Subcutaneous abdominal adipose tissue (tissue), 5 donors: ENCODE measurements around the gene SH2B2.

Experiments used
- H3K27ac ChIP-seq: one replicate; pipeline ENCODE4 v1.7.0; 2013; ENCODE audit warnings: low read depth, mild to moderate bottlenecking, inconsistent platforms, low read length, moderate library complexity
- H3K27me3 ChIP-seq, 5 donors: one replicate each; pipeline ENCODE4 v1.7.0; 2013; ENCODE audit warnings: low read length in 5 of 5, inconsistent platforms in 1 of 5; ENCODE audit not compliant: control insufficient read depth in 5 of 5, insufficient read depth in 4 of 5
- H3K36me3 ChIP-seq, 5 donors: one replicate each; pipeline ENCODE4 v1.7.0; 2013; ENCODE audit warnings: low read length in 5 of 5; ENCODE audit not compliant: control insufficient read depth in 5 of 5, insufficient read depth in 5 of 5
- H3K4me1 ChIP-seq, 5 donors: one replicate each; pipeline ENCODE4 v1.7.0; 2013; ENCODE audit warnings: low read length in 5 of 5, mild to moderate bottlenecking in 3 of 5, moderate library complexity in 1 of 5; ENCODE audit not compliant: control insufficient read depth in 5 of 5, insufficient read depth in 5 of 5
- H3K4me3 ChIP-seq, 5 donors: one replicate each; pipeline ENCODE4 v1.7.0; 2013; ENCODE audit warnings: low read length in 5 of 5, low read depth in 1 of 5
- H3K9ac ChIP-seq, 5 donors: one replicate each; pipeline ENCODE4 v1.7.0; 2013; ENCODE audit warnings: low read length in 5 of 5, mild to moderate bottlenecking in 4 of 5, moderate library complexity in 3 of 5
- H3K9me3 ChIP-seq, 5 donors: one replicate each; pipeline ENCODE4 v1.7.0; 2013; ENCODE audit warnings: low read length in 5 of 5; ENCODE audit not compliant: control insufficient read depth in 5 of 5
- donor health status: healthy.
- donor health status: healthy.
- donor health status: healthy.
- donor health status: healthy.
- donor health status: healthy.

The SH2B2 gene

DNA sequence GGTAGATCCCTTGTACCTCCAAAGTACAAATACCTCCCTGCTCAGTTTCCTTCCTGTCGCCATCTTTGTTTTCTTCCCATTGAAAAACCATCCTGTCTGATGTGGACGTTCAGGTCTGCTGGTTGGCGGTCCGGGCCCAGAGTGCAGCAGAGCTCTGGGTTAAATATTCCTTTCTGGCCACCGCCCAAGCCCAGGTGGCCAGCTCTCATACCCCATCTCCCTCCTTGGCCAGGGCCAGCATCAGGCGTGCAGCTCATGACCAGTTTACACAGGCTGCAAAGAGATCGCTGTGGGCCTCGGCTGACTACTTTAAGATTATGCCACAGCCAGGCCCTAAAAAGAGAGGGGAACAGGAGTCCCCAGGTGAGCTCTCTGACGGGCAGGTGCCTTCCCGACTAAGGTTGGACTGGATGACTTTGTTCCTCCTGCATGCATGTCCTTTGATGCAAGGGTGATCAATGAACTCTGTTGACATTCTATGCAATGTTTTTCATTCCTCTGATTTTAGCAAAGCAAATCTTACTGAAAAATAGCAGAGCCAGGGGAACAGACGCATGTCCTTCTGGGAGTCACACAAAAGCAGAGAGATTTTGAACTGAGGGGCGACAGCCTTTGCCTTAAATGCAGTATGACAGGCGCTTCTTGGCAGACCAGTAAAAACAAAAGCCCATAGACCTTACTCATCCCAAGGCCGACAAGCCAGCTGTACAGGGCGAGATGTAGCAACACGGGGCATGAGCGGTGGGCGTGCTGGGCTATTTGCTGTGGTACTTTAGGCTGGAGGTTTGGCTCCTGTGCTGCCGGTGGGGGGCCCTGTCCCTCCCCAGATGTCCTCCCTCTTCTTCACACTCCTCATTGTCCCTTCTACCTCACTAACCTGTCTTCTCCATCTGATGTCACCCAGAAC lies 33.3 kb upstream of the SH2B2 start:
- Histone ChIP-seq H3K36me3 (peaks cover 0 to 15% (median 5%) of the 10 kb centered on the region in 5 donors), H3K4me1 (no peaks in the 10 kb centered on the region), H3K27ac (no peak overlapping the region)

DNA sequence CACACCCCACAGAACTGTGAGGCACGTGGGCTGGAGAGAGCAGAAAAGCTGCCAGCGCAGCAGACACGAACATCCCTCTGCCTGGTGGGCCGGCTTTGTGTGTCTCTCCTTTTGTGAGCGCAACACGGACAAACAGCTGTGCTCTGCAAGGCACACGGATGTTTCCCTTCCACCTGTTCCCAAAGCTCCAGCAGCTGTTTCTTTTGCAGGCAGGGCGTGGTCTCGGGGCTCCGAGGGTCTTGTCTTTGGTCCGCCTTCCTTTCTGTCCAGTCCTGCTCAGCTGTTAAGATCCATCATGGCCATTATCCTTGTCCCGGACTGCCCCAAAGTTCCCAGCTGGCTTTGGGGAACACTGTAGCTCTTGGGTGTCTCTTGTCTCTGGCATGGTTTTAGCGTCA lies 32.7 kb upstream of the SH2B2 start:
- Histone ChIP-seq H3K36me3 (peaks cover 0 to 11% (median 5%) of the 10 kb centered on the region in 5 donors), H3K9ac (no peak overlapping the region), H3K4me1 (no peaks in the 10 kb centered on the region), H3K9me3 (no peaks in the 10 kb centered on the region), H3K27me3 (no peaks in the 10 kb centered on the region), H3K27ac (no peak overlapping the region), H3K4me3 (no peak overlapping the region)

More for the DNA sequence above, 33.3 kb upstream of the SH2B2 start:
- no peaks in the 10 kb centered on the region for H3K9me3 ChIP-seq
- no peak overlapping the region for H3K9ac ChIP-seq
- no peaks in the 10 kb centered on the region for H3K27me3 ChIP-seq
- H3K4me3 ChIP-seq = no peak overlapping the region

GRCh38 chr7:102254521-102254920 lies 32.1 kb upstream of the SH2B2 start:
- Histone ChIP-seq H3K4me1 (no peaks in the 10 kb centered on the region), H3K4me3 (no peak overlapping the region), H3K9me3 (no peaks in the 10 kb centered on the region), H3K27ac (no peak overlapping the region), H3K27me3 (no peaks in the 10 kb centered on the region), H3K9ac (no peak overlapping the region), H3K36me3 (peaks cover 0 to 6% (median 4%) of the 10 kb centered on the region in 5 donors)

GRCh38 chr7:102255501-102255900 lies 31.2 kb upstream of the SH2B2 start:
- no peaks in the 10 kb centered on the region for H3K9me3 ChIP-seq
- H3K36me3 ChIP-seq = peaks cover 0 to 1% (median 0%) of the 10 kb centered on the region in 5 donors
- no peak overlapping the region for H3K27ac ChIP-seq
- no peaks in the 10 kb centered on the region for H3K27me3 ChIP-seq
- no peaks in the 10 kb centered on the region for H3K4me1 ChIP-seq
- no peak overlapping the region for H3K9ac ChIP-seq
- H3K4me3 ChIP-seq = no peak overlapping the region

- no peak overlapping the region for H3K9ac ChIP-seq
- H3K9me3 ChIP-seq = no peaks in the 10 kb centered on the region
- H3K4me3 ChIP-seq = no peak overlapping the region
- no peaks in the 10 kb centered on the region for H3K36me3 ChIP-seq
- no peaks in the 10 kb centered on the region for H3K4me1 ChIP-seq
- H3K27ac ChIP-seq = no peak overlapping the region
- H3K27me3 ChIP-seq = no peaks in the 10 kb centered on the region
Measured at GRCh38 chr7:102255916-102256315, 30.8 kb upstream of the SH2B2 start.

GRCh38 chr7:102258073-102258748 lies 28.5 kb upstream of the SH2B2 start:
- Histone ChIP-seq H3K9ac (no peak overlapping the region), H3K27me3 (no peaks in the 10 kb centered on the region), H3K9me3 (no peaks in the 10 kb centered on the region), H3K36me3 (no peaks in the 10 kb centered on the region), H3K27ac (no peak overlapping the region), H3K4me1 (no peaks in the 10 kb centered on the region), H3K4me3 (no peak overlapping the region)

DNA sequence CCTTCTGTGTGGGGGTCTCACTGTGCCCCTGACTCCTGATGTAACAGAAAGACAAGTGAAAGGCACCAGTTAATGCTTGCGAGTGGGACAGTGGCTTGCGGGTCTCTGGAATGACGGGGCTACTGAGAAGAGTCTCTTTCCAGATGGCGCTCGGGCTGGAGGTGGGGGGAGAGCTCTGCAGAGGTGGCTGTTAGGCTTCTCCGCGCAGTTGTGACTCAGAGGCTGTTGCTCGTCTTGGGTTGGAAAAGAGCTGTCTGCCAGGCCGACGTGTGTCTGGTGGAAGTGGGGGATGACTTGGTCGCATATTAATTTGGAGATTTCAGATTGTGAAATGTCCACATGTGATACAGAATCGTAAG lies 27.9 kb upstream of the SH2B2 start:
- Histone ChIP-seq H3K36me3 (no peaks in the 10 kb centered on the region), H3K9me3 (no peaks in the 10 kb centered on the region), H3K27ac (no peak overlapping the region), H3K4me1 (no peaks in the 10 kb centered on the region), H3K9ac (no peak overlapping the region), H3K4me3 (no peak overlapping the region), H3K27me3 (no peaks in the 10 kb centered on the region)

- Histone ChIP-seq H3K9me3 (no peaks in the 10 kb centered on the region), H3K27ac (no peak overlapping the region), H3K4me1 (no peaks in the 10 kb centered on the region), H3K27me3 (no peaks in the 10 kb centered on the region), H3K4me3 (no peak overlapping the region), H3K36me3 (no peaks in the 10 kb centered on the region), H3K9ac (no peak overlapping the region)
Measured at GRCh38 chr7:102260856-102261255, 25.8 kb upstream of the SH2B2 start.

DNA sequence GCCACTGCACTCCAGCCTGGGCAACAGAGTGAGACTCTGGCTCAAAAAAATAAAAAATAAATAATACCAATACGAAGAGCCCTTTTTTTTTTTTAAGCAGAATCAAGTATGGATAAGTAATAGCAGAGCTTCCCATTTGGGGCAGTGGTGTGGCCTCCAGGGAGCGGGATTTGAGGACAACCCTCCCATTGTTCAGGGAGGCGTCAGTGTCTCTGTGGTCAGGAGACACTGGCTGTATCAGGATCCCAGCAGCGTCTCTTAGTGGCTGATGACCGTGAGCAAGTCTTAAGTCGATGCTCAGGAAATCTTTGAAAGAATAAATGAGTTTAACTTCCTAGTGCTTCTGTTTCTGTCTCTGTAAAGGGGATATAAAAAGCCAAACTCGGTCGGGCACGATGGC lies 25.2 kb upstream of the SH2B2 start:
- Histone ChIP-seq H3K9ac (no peak overlapping the region), H3K36me3 (no peaks in the 10 kb centered on the region), H3K27ac (no peak overlapping the region), H3K4me3 (no peak overlapping the region), H3K27me3 (peaks cover 0 to 3% (median 0%) of the 10 kb centered on the region in 5 donors), H3K4me1 (no peaks in the 10 kb centered on the region), H3K9me3 (no peaks in the 10 kb centered on the region)

DNA sequence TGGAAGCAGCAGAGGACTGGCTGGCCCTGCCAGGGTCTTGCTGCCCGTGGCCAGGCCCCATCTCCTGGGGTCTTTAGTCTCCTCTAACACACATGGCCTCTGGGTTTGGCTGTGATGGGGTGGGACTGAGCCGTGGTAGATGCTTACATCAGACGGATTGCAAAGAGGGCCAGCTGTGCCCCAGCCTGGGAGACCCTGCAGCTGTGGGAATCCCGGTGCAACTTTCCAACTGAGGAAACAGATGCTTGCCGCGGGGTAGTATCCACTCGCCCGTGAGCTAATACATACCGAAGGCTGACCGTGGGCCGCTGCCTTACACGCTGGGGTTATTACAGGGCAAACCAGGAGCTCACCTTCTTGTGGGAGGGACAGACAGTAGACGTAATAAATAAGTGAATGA lies 24.1 kb upstream of the SH2B2 start:
- Histone ChIP-seq H3K27ac (no peak overlapping the region), H3K36me3 (no peaks in the 10 kb centered on the region), H3K27me3 (peaks cover 0 to 3% (median 0%) of the 10 kb centered on the region in 5 donors), H3K9me3 (no peaks in the 10 kb centered on the region), H3K4me3 (no peak overlapping the region), H3K9ac (no peak overlapping the region), H3K4me1 (no peaks in the 10 kb centered on the region)
